Parathyroid adenoma (tissue), 2 donors: Measurements from ENCODE around the gene CALD1.

Source experiments
- H2AFZ ChIP-seq: fragments of 300-600 bp; sonication (generic); one replicate; pipeline ENCODE4 v1.7.0; 2017; ENCODE audit warnings: antibody characterized with exemption, mild to moderate bottlenecking
- H3K27ac ChIP-seq: fragments of 300-600 bp; sonication (generic); one replicate; pipeline ENCODE4 v1.7.0; 2017
- H3K27me3 ChIP-seq: fragments of 300-600 bp; sonication (generic); one replicate; pipeline ENCODE4 v1.7.0; 2017; ENCODE audit warnings: low read length; ENCODE audit not compliant: control insufficient read depth, insufficient read depth
- H3K36me3 ChIP-seq: fragments of 300-600 bp; sonication (generic); one replicate; pipeline ENCODE4 v1.7.0; 2017; ENCODE audit warnings: low read length; ENCODE audit not compliant: control insufficient read depth, insufficient read depth
- H3K4me1 ChIP-seq: fragments of 300-600 bp; sonication (generic); one replicate; pipeline ENCODE4 v1.7.0; 2017; ENCODE audit warnings: control low read depth
- H3K4me2 ChIP-seq: fragments of 300-600 bp; sonication (generic); one replicate; pipeline ENCODE4 v1.7.0; 2017; ENCODE audit warnings: low read length
- H3K4me3 ChIP-seq: fragments of 300-600 bp; sonication (generic); one replicate; pipeline ENCODE4 v1.7.0; 2017; ENCODE audit warnings: low read depth, low read length
- H3K79me2 ChIP-seq: fragments of 300-600 bp; sonication (generic); one replicate; pipeline ENCODE4 v1.7.0; 2017; ENCODE audit warnings: control low read depth
- H3K9ac ChIP-seq: fragments of 300-600 bp; sonication (generic); one replicate; pipeline ENCODE4 v1.7.0; 2017; ENCODE audit warnings: mild to moderate bottlenecking
- H3K9me3 ChIP-seq: fragments of 300-600 bp; sonication (generic); one replicate; pipeline ENCODE4 v1.7.0; 2017; ENCODE audit warnings: low read length; ENCODE audit not compliant: control insufficient read depth
- CTCF ChIP-seq: fragments of 300-600 bp; sonication (generic); IDR thresholded peaks from one replicate; pipeline ENCODE4 v1.7.0; 2017; ENCODE audit warnings: antibody characterized with exemption, mild to moderate bottlenecking
- donor health status: primary hyperparathyroidism.

Gene CALD1

GRCh38 chr7:134997214-134997885 lies 217.9 kb downstream of the CALD1 start:
- Histone ChIP-seq H3K4me1 (no peaks in the 10 kb centered on the region), H3K27me3 (no peaks in the 10 kb centered on the region), H3K9ac (no peak overlapping the region), H3K36me3 (no peaks in the 10 kb centered on the region), H3K27ac (no peak overlapping the region), H3K4me2 (no peak overlapping the region), H3K4me3 (no peak overlapping the region), H3K9me3 (no peaks in the 10 kb centered on the region), H2AFZ (no peak overlapping the region), H3K79me2 (no peaks in the 10 kb centered on the region)
- no peak for TF ChIP-seq CTCF

- no peak overlapping the region for H3K9ac ChIP-seq
Measured at GRCh38 chr7:134999136-134999535, 219.7 kb downstream of the CALD1 start.

GRCh38 chr7:135001390-135002165 lies 222.1 kb downstream of the CALD1 start:
- no peak overlapping the region for H3K9ac ChIP-seq

More at GRCh38 chr7:134999136-134999535, 219.7 kb downstream of the CALD1 start:
- H3K9me3 ChIP-seq = no peaks in the 10 kb centered on the region
- H2AFZ ChIP-seq = no peak overlapping the region
- H3K27me3 ChIP-seq = no peaks in the 10 kb centered on the region
- no peak overlapping the region for H3K4me3 ChIP-seq
- no peak overlapping the region for H3K27ac ChIP-seq
- no peaks in the 10 kb centered on the region for H3K36me3 ChIP-seq
- no peak for TF ChIP-seq CTCF
- H3K79me2 ChIP-seq = no peaks in the 10 kb centered on the region
- no peak overlapping the region for H3K4me2 ChIP-seq
- no peaks in the 10 kb centered on the region for H3K4me1 ChIP-seq

GRCh38 chr7:135012229-135012628 lies 232.8 kb downstream of the CALD1 start:
- no peak for TF ChIP-seq CTCF
- no peak overlapping the region for H3K4me2 ChIP-seq
- no peaks in the 10 kb centered on the region for H3K9me3 ChIP-seq
- no peaks in the 10 kb centered on the region for H3K36me3 ChIP-seq
- H3K4me3 ChIP-seq = no peak overlapping the region
- H2AFZ ChIP-seq = no peak overlapping the region
- no peak overlapping the region for H3K27ac ChIP-seq
- no peak overlapping the region for H3K9ac ChIP-seq
- no peaks in the 10 kb centered on the region for H3K79me2 ChIP-seq
- no peaks in the 10 kb centered on the region for H3K27me3 ChIP-seq
- no peaks in the 10 kb centered on the region for H3K4me1 ChIP-seq

More at GRCh38 chr7:135001390-135002165, 222.1 kb downstream of the CALD1 start:
- Histone ChIP-seq H3K9me3 (no peaks in the 10 kb centered on the region), H3K27me3 (no peaks in the 10 kb centered on the region), H3K4me1 (no peaks in the 10 kb centered on the region), H2AFZ (no peak overlapping the region), H3K27ac (no peak overlapping the region), H3K36me3 (no peaks in the 10 kb centered on the region), H3K79me2 (no peaks in the 10 kb centered on the region), H3K4me3 (no peak overlapping the region), H3K4me2 (no peak overlapping the region)
- TF ChIP-seq CTCF = no peak
